ENCODE measurements around the gene MAGEB2.
"Not testable (repeated sequence)": the region's sequence is repeated elsewhere in the genome, so short reads cannot be mapped to it uniquely, and the experiment has no call there.

The MAGEB2 gene, protein sequence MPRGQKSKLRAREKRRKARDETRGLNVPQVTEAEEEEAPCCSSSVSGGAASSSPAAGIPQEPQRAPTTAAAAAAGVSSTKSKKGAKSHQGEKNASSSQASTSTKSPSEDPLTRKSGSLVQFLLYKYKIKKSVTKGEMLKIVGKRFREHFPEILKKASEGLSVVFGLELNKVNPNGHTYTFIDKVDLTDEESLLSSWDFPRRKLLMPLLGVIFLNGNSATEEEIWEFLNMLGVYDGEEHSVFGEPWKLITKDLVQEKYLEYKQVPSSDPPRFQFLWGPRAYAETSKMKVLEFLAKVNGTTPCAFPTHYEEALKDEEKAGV

DNA sequence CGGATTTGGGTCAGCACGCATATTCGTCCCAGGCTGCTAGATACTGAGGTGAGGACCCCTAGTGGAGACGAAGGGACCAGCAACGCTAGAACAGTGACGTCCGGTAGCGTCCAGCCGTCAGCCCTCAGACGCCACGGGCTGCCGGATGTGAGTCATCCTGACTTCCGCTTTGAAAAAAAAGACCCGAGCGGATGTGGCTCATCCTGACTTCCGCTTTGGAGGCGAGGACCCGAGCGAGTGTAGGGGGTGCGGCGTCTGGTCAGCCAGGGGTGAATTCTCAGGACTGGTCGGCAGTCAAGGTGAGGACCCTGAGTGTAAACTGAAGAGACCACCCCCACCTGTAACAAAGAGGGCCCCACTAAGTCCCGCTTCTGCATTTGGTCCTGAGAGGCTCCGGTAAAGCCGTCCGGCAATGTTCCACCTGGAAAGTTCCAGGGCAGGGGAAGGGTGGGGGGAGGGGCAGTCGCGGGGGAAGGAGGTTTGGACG, at the start of gene MAGEB2:
Gene MAGEB2, plus strand, starts transcription at position 207 of the 487 bp plus-strand sequence. CDS start 3,018 bp downstream, outside the sequence.
- no peak within 1 kb of the TSS for H3K9ac ChIP-seq (ENCODE audit: low read depth in 1 of 2, low read length in 2 of 2)

DNA sequence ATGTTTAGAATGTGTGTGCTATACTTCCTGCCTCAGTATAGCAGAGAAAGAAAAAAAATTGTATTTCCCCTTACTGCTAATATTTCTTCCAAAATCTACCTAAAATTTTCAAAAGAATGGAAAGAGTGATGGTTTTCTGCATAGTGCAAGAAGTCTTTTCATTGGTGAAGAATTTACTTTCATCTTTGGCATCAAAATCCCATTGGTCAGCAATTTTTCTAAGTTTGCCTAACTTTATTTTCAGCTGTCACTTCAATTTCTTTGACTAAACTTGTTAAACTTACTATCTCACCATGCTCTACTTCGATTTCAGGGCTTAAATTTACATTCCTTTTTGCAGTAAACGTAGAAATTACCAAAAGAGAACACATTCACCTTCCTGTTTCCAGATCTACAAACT, 44.5 kb upstream of the MAGEB2 start:
- no peak overlapping the region for H3K27ac ChIP-seq (ENCODE audit: low read depth, low read length)
- no peaks in the 10 kb centered on the region for H3K36me3 ChIP-seq (ENCODE audit: control insufficient read depth in 1 of 2, insufficient read depth in 2 of 2, low read length in 2 of 2)
- H3K4me1 ChIP-seq (ENCODE audit: control insufficient read depth in 1 of 2, insufficient read depth in 2 of 2, low read length in 2 of 2): no peaks in the 10 kb centered on the region
- H3K9ac ChIP-seq (ENCODE audit: low read depth in 1 of 2, low read length in 2 of 2): no peak overlapping the region
- no peaks in the 10 kb centered on the region for H3K27me3 ChIP-seq (ENCODE audit: control insufficient read depth in 1 of 2, insufficient read depth in 2 of 2, low read length in 2 of 2)
- H3K9me3 ChIP-seq (ENCODE audit: control insufficient read depth in 1 of 2, low read length in 2 of 2): no peaks in the 10 kb centered on the region
- no peak overlapping the region for H3K4me3 ChIP-seq (ENCODE audit: low read depth in 1 of 2, low read length in 2 of 2)

More for the DNA sequence above, at the start of gene MAGEB2:
- Histone ChIP-seq H3K4me3 (ENCODE audit: low read depth in 1 of 2, low read length in 2 of 2) (no peak within 1 kb of the TSS), H3K9me3 (ENCODE audit: control insufficient read depth in 1 of 2, low read length in 2 of 2) (no peaks in the 10 kb centered on the region), H3K36me3 (ENCODE audit: control insufficient read depth in 1 of 2, insufficient read depth in 2 of 2, low read length in 2 of 2) (no peaks in the 10 kb centered on the region), H3K27me3 (ENCODE audit: control insufficient read depth in 1 of 2, insufficient read depth in 2 of 2, low read length in 2 of 2) (no peaks in the 10 kb centered on the region), H3K4me1 (ENCODE audit: control insufficient read depth in 1 of 2, insufficient read depth in 2 of 2, low read length in 2 of 2) (no peaks in the 10 kb centered on the region), H3K27ac (ENCODE audit: low read depth, low read length) (no peak within 1 kb of the TSS)

DNA sequence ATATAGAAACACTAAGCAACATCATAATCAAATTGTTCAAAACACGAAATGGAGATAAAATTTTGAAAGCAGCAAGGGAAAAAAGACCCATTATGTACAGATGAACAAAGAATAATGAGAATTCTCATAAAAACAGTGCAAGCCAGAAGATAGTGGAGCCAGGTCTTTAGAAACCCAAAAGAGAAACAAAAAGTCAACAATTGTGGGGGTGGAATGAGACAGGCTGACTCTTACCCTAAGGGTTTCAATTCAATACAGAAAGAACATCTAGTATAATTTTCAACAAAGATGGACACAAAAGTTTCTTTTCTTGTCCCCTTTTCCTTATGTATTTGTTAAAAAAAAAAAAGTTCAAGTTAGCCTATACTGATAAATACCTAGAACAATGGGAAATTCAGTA, 34.0 kb upstream of the MAGEB2 start:
- Histone ChIP-seq H3K36me3 (ENCODE audit: control insufficient read depth in 1 of 2, insufficient read depth in 2 of 2, low read length in 2 of 2) (no peaks in the 10 kb centered on the region), H3K9me3 (ENCODE audit: control insufficient read depth in 1 of 2, low read length in 2 of 2) (peaks cover 0 to 3% of the 10 kb centered on the region in 2 donors), H3K9ac (ENCODE audit: low read depth in 1 of 2, low read length in 2 of 2) (no peak overlapping the region), H3K4me3 (ENCODE audit: low read depth in 1 of 2, low read length in 2 of 2) (no peak overlapping the region), H3K27me3 (ENCODE audit: control insufficient read depth in 1 of 2, insufficient read depth in 2 of 2, low read length in 2 of 2) (no peaks in the 10 kb centered on the region), H3K4me1 (ENCODE audit: control insufficient read depth in 1 of 2, insufficient read depth in 2 of 2, low read length in 2 of 2) (no peaks in the 10 kb centered on the region), H3K27ac (ENCODE audit: low read depth, low read length) (no peak overlapping the region)

DNA sequence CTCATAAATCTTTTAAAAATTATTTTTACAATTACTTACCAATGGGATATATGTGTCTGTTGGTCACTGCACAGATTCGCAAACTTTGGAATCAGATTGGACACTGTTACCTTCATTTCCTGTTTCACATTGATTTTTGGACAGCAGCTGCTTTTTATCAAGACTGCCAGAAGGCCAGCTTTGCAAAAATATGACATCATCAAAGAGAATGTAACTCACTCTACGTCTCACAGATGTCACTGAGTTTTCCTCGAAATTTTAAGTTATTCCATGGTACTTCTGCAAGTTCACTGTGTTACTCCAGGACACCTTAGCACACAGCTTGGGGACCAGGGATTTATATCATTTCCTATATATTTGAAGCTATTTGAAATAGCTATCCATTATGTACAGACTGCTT, 31.8 kb upstream of the MAGEB2 start:
- peaks cover 0 to 3% of the 10 kb centered on the region in 2 donors for H3K9me3 ChIP-seq (ENCODE audit: control insufficient read depth in 1 of 2, low read length in 2 of 2)
- no peaks in the 10 kb centered on the region for H3K36me3 ChIP-seq (ENCODE audit: control insufficient read depth in 1 of 2, insufficient read depth in 2 of 2, low read length in 2 of 2)
- H3K27me3 ChIP-seq (ENCODE audit: control insufficient read depth in 1 of 2, insufficient read depth in 2 of 2, low read length in 2 of 2): no peaks in the 10 kb centered on the region
- H3K4me1 ChIP-seq (ENCODE audit: control insufficient read depth in 1 of 2, insufficient read depth in 2 of 2, low read length in 2 of 2): no peaks in the 10 kb centered on the region
- no peak overlapping the region for H3K9ac ChIP-seq (ENCODE audit: low read depth in 1 of 2, low read length in 2 of 2)
- no peak overlapping the region for H3K27ac ChIP-seq (ENCODE audit: low read depth, low read length)
- H3K4me3 ChIP-seq (ENCODE audit: low read depth in 1 of 2, low read length in 2 of 2): no peak overlapping the region

DNA sequence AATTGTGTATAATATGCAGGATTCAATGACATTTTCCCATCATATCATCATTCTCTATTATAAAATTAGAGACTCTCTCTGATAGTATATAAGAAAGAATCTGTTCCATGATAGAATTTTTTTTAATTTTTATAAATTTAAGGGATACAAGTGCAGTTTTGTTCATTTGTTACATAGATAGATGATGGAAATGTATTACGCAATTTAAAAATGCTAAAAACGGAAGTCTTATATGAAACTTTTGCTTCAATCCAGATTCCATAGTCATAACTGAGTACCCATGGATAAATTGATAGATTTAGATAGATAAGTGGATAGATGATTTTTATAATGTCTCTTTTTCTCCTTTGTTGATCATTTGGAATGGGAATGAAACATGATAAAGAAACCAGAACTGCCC, 24.9 kb upstream of the MAGEB2 start:
- Histone ChIP-seq H3K4me3 (ENCODE audit: low read depth in 1 of 2, low read length in 2 of 2) (no peak overlapping the region), H3K9ac (ENCODE audit: low read depth in 1 of 2, low read length in 2 of 2) (no peak overlapping the region), H3K27me3 (ENCODE audit: control insufficient read depth in 1 of 2, insufficient read depth in 2 of 2, low read length in 2 of 2) (no peaks in the 10 kb centered on the region), H3K36me3 (ENCODE audit: control insufficient read depth in 1 of 2, insufficient read depth in 2 of 2, low read length in 2 of 2) (no peaks in the 10 kb centered on the region), H3K27ac (ENCODE audit: low read depth, low read length) (no peak overlapping the region), H3K4me1 (ENCODE audit: control insufficient read depth in 1 of 2, insufficient read depth in 2 of 2, low read length in 2 of 2) (no peaks in the 10 kb centered on the region), H3K9me3 (ENCODE audit: control insufficient read depth in 1 of 2, low read length in 2 of 2) (no peaks in the 10 kb centered on the region)

DNA sequence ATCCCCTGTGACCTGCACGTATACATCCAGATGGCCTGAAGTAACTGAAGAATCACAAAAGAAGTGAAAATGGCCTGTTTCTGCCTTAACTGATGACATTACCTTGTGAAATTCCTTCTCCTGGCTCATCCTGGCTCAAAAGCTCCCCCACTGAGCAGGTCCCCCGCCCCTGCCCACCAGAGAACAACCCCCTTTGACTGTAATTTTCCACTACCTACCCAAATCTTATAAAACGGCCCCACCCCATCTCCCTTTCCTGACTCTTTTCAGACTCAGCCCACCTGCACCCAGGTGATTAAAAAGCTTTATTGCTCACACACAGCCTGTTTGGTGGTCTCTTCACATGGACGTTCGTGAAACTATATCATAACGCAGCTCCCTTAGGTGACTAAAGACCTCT, 21.5 kb upstream of the MAGEB2 start:
- not testable (repeated sequence) for H3K36me3 ChIP-seq (ENCODE audit: control insufficient read depth in 1 of 2, insufficient read depth in 2 of 2, low read length in 2 of 2); H3K4me1 ChIP-seq (ENCODE audit: control insufficient read depth in 1 of 2, insufficient read depth in 2 of 2, low read length in 2 of 2); H3K4me3 ChIP-seq (ENCODE audit: low read depth in 1 of 2, low read length in 2 of 2); H3K27me3 ChIP-seq (ENCODE audit: control insufficient read depth in 1 of 2, insufficient read depth in 2 of 2, low read length in 2 of 2); H3K9ac ChIP-seq (ENCODE audit: low read depth in 1 of 2, low read length in 2 of 2); H3K9me3 ChIP-seq (ENCODE audit: control insufficient read depth in 1 of 2, low read length in 2 of 2); H3K27ac ChIP-seq (ENCODE audit: low read depth, low read length)

DNA sequence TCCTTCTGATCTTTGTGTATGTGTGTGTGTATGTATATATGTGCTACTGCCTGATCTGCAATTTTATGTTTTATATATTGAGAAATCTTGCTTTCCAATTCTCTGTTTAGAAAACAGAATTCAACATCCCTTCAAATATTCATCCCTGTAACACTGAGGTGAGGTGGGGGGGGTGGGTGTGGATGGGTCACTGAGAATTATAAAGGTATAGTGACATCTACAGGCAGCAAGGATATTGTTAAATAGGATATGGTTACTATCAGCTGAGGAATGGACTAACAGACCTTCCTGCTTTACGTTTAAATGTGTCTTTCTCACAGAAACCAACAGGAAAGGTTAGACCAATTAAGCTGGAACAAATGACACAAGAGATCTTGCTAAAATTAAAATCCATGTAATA, 19.0 kb upstream of the MAGEB2 start:
- Histone ChIP-seq H3K9ac (ENCODE audit: low read depth in 1 of 2, low read length in 2 of 2) (no peak overlapping the region), H3K27me3 (ENCODE audit: control insufficient read depth in 1 of 2, insufficient read depth in 2 of 2, low read length in 2 of 2) (no peaks in the 10 kb centered on the region), H3K27ac (ENCODE audit: low read depth, low read length) (no peak overlapping the region), H3K36me3 (ENCODE audit: control insufficient read depth in 1 of 2, insufficient read depth in 2 of 2, low read length in 2 of 2) (no peaks in the 10 kb centered on the region), H3K4me1 (ENCODE audit: control insufficient read depth in 1 of 2, insufficient read depth in 2 of 2, low read length in 2 of 2) (no peaks in the 10 kb centered on the region), H3K4me3 (ENCODE audit: low read depth in 1 of 2, low read length in 2 of 2) (no peak overlapping the region), H3K9me3 (ENCODE audit: control insufficient read depth in 1 of 2, low read length in 2 of 2) (no peaks in the 10 kb centered on the region)

DNA sequence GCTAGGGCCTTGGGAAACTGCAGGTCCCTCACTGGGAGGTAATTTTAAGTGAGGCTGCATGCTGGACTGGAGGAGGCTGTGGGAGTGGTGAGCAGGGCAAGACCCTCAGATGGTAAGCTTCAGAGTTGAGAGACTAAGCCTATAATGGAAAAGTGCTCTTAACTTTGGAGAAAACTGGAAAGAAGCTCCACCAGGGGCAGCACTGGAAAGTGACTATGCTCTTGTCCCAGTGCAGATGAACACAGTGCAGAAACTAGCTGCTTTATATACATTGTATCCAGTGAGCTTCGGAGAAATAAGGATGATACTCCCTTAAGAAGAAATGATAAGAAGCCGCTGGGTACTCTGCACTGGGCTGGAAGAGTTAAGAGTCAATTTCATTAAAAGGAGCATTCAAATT, 3.2 kb upstream of the MAGEB2 start:
- no peak overlapping the region for H3K9ac ChIP-seq (ENCODE audit: low read depth in 1 of 2, low read length in 2 of 2)

DNA sequence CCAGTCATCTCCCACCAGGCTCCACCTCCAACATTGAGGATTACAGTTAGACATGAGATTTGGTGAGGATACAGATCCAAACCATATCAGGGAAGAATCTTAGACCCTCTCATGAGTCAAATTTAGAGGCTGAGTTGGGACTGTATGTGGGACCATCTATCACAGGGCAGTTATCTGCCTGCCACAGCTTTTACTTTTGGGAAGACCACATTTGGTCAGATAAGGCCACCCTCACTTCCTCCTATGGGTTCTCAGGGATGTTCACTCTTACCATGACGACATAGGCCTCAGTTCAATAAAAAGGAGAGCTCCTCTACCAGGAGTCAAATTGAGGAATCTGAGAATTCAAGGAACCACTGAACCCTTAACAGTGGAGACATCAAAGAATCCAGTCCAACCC, 2.1 kb downstream of the MAGEB2 start:
- Histone ChIP-seq H3K9me3 (ENCODE audit: control insufficient read depth in 1 of 2, low read length in 2 of 2) (no peaks in the 10 kb centered on the region), H3K4me1 (ENCODE audit: control insufficient read depth in 1 of 2, insufficient read depth in 2 of 2, low read length in 2 of 2) (no peaks in the 10 kb centered on the region), H3K27me3 (ENCODE audit: control insufficient read depth in 1 of 2, insufficient read depth in 2 of 2, low read length in 2 of 2) (no peaks in the 10 kb centered on the region), H3K9ac (ENCODE audit: low read depth in 1 of 2, low read length in 2 of 2) (no peak overlapping the region), H3K36me3 (ENCODE audit: control insufficient read depth in 1 of 2, insufficient read depth in 2 of 2, low read length in 2 of 2) (no peaks in the 10 kb centered on the region), H3K27ac (ENCODE audit: low read depth, low read length) (no peak overlapping the region), H3K4me3 (ENCODE audit: low read depth in 1 of 2, low read length in 2 of 2) (no peak overlapping the region)

More for the DNA sequence above, 3.2 kb upstream of the MAGEB2 start:
- Histone ChIP-seq H3K27ac (ENCODE audit: low read depth, low read length) (no peak overlapping the region), H3K4me1 (ENCODE audit: control insufficient read depth in 1 of 2, insufficient read depth in 2 of 2, low read length in 2 of 2) (no peaks in the 10 kb centered on the region), H3K36me3 (ENCODE audit: control insufficient read depth in 1 of 2, insufficient read depth in 2 of 2, low read length in 2 of 2) (no peaks in the 10 kb centered on the region), H3K4me3 (ENCODE audit: low read depth in 1 of 2, low read length in 2 of 2) (no peak overlapping the region), H3K9me3 (ENCODE audit: control insufficient read depth in 1 of 2, low read length in 2 of 2) (no peaks in the 10 kb centered on the region), H3K27me3 (ENCODE audit: control insufficient read depth in 1 of 2, insufficient read depth in 2 of 2, low read length in 2 of 2) (no peaks in the 10 kb centered on the region)

DNA sequence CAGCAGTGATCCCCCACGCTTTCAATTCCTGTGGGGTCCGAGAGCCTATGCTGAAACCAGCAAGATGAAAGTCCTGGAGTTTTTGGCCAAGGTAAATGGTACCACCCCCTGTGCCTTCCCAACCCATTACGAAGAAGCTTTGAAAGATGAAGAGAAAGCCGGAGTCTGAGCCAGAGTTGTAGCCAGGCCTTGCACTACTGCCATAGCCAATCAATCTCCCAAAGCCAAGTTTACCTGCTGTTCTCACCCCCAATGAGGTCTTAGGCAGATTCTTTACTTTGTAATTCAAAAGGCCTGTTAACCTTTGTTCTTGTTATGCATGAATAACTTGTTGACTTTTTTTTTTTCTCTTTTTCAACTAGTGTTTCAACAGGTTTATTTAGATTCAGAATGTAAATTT, 4.0 kb downstream of the MAGEB2 start:
- Histone ChIP-seq H3K27ac (ENCODE audit: low read depth, low read length) (no peak overlapping the region), H3K27me3 (ENCODE audit: control insufficient read depth in 1 of 2, insufficient read depth in 2 of 2, low read length in 2 of 2) (no peaks in the 10 kb centered on the region), H3K9me3 (ENCODE audit: control insufficient read depth in 1 of 2, low read length in 2 of 2) (no peaks in the 10 kb centered on the region), H3K36me3 (ENCODE audit: control insufficient read depth in 1 of 2, insufficient read depth in 2 of 2, low read length in 2 of 2) (no peaks in the 10 kb centered on the region), H3K9ac (ENCODE audit: low read depth in 1 of 2, low read length in 2 of 2) (no peak overlapping the region), H3K4me3 (ENCODE audit: low read depth in 1 of 2, low read length in 2 of 2) (no peak overlapping the region), H3K4me1 (ENCODE audit: control insufficient read depth in 1 of 2, insufficient read depth in 2 of 2, low read length in 2 of 2) (no peaks in the 10 kb centered on the region)
